H1 (cell line): Measurements from ENCODE around the gene IL22RA2. TPM values are rescaled to one million over a fixed set of nuclear protein-coding genes. Genes with fewer than 3 reads are reported as not detected.

ENCODE experiments used
- CBX8 ChIP-seq: fragments of 300-800, 300-1000 bp; sonication (generic); IDR thresholded peaks from 2 replicates; pipeline ENCODE4 v1.7.1; 2016; ENCODE audit warnings: low read depth, low read length, borderline replicate concordance
- CHD7 ChIP-seq: fragments of 300-600 bp; sonication (generic); IDR thresholded peaks from 2 replicates; pipeline ENCODE4 v1.7.1; 2012; ENCODE audit warnings: low read length, moderate library complexity, mild to moderate bottlenecking, inconsistent platforms; ENCODE audit not compliant: insufficient replicate concordance
- HDAC6 ChIP-seq: IDR thresholded peaks from one replicate; pipeline ENCODE4 v1.7.1; 2012; ENCODE audit warnings: low read depth, mild to moderate bottlenecking, inconsistent platforms, low read length, moderate library complexity
- RNF2 ChIP-seq: fragments of 200-900, 300-1000 bp; sonication (generic); IDR thresholded peaks from 2 replicates; pipeline ENCODE4 v1.7.1; 2016; ENCODE audit warnings: borderline replicate concordance, low read depth, mild to moderate bottlenecking, antibody characterized with exemption, low read length; ENCODE audit not compliant: poor library complexity, severe bottlenecking; ENCODE audit errors: missing control alignments
- TCF12 ChIP-seq: IDR thresholded peaks from 2 replicates; pipeline ENCODE4 v1.6.1; 2011; ENCODE audit warnings: low read depth, mild to moderate bottlenecking, low read length
- polyA plus RNA-seq, 7 experiments: library from polyadenylated mRNA; depleted of rRNA in 3 of 7; stranded (reverse) in 5 of 7; unstranded in 2 of 7; fragments of >200 nt in 5 of 7; fragments of 200-250 nt in 2 of 7; gene quantifications; 1 replicate in 5 of 7; 2 replicates in 1 of 7; 4 replicates in 1 of 7; pipeline versions ENCODE4 v1.2.1 to v1.2.3, GENCODE V29; 2011 to 2013; ENCODE audit warnings: missing spikeins in 2 of 7, mixed read lengths in 2 of 7
- total RNA-seq: library from RNA; stranded (reverse); fragmentation: NEBNext Ultra II Directional; extraction: Animal tissue kit (Norgen Biotek cat#: 25700); gene quantifications from 2 replicates; pipeline ENCODE4 v1.2.1, GENCODE V29; 2021

Gene IL22RA2
- total and polyA plus RNA-seq, 2 of the 8 experiments (the other 6 are each of a cell fraction or from before 2014, with no cell fraction given): not detected

- TF ChIP-seq CHD7 (no peak), TCF12 (no peak), HDAC6 (no peak), RNF2 (no peak), CBX8 (no peak)
- TF ChIP-seq, all 59 proteins: peak for 0
These were observed 57.8 kb downstream of the IL22RA2 start (continued) for GRCh38 chr6:137115658-137116057.
